ENCODE measurements around the gene OBP2A.

Gene OBP2A

DNA sequence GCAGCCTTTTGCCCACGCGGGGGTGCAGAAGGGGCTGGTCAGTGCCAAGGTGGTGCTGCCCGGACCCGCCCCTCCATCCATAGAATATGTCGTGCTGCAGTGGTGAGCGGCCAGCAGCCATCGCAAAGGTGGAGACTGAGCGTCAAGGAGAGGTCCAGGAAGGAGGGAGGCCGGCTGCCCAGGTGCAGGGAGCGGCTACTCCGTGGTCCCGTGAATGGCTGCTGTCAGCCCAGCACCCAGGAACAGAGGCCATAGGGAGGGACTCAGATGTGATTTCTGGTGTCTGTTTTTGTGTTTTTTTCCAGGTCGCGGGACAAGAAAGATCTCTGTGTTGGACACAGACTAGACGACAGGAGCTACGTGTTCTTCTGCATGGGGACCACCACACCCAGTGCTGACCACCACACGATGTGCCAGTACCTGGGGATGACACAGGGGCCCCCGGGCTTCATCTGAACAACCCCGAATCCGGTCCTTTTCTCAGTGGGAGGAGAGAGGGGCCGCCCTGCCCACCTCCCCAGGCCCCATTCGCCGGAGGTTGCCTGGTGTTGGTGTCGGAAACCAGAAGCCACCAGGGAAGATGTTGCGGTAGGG is 44.7 kb downstream of the OBP2A start:
- TF ChIP-seq CEBPB (IDR thresholded peaks at IDR 0.05), result no peak

DNA sequence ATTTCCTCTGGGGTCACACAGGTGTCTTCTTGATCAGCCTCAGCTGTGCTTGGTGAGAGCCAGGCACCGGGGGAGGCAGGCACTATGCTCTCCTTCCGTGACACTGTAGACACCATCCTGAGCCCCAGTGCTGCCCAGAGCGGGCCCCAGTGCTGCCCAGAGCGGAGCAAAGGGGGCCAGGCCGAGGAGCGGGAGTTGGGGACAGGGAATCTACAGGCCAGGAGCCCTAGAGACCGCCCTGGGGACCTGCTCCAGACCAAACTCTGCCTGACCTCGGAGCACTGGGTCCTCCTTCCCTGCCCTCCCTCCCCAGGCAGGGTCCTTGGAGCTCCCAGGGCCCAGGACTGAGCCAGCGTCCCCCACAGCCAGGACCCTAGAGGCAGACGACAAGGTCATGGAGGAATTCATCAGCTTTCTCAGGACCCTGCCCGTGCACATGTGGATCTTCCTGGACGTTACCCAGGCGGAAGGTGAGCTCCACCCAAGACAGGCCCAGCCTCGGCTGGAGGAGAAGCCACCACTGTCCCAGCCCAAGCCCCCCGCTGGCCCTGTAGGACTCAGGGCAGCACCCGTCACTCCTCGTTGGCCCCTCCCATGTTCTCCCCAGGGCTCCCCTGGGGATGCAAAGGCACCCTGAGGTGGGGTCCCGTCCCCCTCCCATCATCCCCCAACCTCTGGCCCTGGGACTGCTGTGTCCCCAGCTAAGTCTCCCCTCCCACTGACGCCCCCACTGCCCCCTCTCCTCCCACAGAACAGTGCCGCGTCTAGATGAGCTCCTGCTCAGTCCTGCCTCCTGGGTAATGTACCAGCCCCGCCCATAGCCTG is 45.8 kb downstream of the OBP2A start:
- no peak for TF ChIP-seq TAF1 (IDR thresholded peaks at IDR 0.05; ENCODE audit: low read depth)
- TF ChIP-seq, protein P1, sequence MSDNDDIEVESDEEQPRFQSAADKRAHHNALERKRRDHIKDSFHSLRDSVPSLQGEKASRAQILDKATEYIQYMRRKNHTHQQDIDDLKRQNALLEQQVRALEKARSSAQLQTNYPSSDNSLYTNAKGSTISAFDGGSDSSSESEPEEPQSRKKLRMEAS (IDR thresholded peaks at IDR 0.05), result no peak
- no peak for TF ChIP-seq TEAD4 (IDR thresholded peaks at IDR 0.05)
- no peak for TF ChIP-seq FOXM1 (IDR thresholded peaks at IDR 0.05; ENCODE audit: borderline replicate concordance, low read depth)
- TF ChIP-seq EGR1 (IDR thresholded peaks at IDR 0.05), result no peak
- no peak for TF ChIP-seq YY1 (IDR thresholded peaks at IDR 0.05; ENCODE audit: low read depth)
- TF ChIP-seq CREB1 (IDR thresholded peaks at IDR 0.05; ENCODE audit: low read depth), result no peak
- TF ChIP-seq, protein P2, sequence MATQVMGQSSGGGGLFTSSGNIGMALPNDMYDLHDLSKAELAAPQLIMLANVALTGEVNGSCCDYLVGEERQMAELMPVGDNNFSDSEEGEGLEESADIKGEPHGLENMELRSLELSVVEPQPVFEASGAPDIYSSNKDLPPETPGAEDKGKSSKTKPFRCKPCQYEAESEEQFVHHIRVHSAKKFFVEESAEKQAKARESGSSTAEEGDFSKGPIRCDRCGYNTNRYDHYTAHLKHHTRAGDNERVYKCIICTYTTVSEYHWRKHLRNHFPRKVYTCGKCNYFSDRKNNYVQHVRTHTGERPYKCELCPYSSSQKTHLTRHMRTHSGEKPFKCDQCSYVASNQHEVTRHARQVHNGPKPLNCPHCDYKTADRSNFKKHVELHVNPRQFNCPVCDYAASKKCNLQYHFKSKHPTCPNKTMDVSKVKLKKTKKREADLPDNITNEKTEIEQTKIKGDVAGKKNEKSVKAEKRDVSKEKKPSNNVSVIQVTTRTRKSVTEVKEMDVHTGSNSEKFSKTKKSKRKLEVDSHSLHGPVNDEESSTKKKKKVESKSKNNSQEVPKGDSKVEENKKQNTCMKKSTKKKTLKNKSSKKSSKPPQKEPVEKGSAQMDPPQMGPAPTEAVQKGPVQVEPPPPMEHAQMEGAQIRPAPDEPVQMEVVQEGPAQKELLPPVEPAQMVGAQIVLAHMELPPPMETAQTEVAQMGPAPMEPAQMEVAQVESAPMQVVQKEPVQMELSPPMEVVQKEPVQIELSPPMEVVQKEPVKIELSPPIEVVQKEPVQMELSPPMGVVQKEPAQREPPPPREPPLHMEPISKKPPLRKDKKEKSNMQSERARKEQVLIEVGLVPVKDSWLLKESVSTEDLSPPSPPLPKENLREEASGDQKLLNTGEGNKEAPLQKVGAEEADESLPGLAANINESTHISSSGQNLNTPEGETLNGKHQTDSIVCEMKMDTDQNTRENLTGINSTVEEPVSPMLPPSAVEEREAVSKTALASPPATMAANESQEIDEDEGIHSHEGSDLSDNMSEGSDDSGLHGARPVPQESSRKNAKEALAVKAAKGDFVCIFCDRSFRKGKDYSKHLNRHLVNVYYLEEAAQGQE (IDR thresholded peaks at IDR 0.05; ENCODE audit: low read depth), result no peak
- TF ChIP-seq EP300 (IDR thresholded peaks at IDR 0.05; ENCODE audit: borderline replicate concordance), result no peak
- no peak for TF ChIP-seq RAD21 (IDR thresholded peaks at IDR 0.05; ENCODE audit: low read depth)
- TF ChIP-seq NFIC (IDR thresholded peaks at IDR 0.05), result no peak
- TF ChIP-seq TCF12 (IDR thresholded peaks at IDR 0.05; ENCODE audit: low read depth), result no peak
- no peak for TF ChIP-seq ZBTB7A (IDR thresholded peaks at IDR 0.05; ENCODE audit: low read depth)
- no peak for TF ChIP-seq CEBPB (IDR thresholded peaks at IDR 0.05)
- TF ChIP-seq, protein P3, sequence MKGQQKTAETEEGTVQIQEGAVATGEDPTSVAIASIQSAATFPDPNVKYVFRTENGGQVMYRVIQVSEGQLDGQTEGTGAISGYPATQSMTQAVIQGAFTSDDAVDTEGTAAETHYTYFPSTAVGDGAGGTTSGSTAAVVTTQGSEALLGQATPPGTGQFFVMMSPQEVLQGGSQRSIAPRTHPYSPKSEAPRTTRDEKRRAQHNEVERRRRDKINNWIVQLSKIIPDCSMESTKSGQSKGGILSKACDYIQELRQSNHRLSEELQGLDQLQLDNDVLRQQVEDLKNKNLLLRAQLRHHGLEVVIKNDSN (IDR thresholded peaks at IDR 0.05), result no peak

DNA sequence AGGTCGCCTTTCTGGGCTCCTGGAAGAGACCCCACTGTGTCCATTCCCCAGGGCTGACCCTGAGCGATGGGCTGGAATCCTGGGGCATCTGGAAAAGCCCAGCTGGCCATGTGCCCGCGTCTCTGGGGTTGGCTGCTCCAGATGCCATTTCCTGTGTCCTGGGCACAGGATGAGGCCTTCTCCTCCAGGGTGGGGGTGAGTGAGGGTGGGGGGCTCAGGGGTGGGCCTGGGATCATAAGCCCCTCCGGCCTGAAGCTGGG is 46.3 kb downstream of the OBP2A start:
- TF ChIP-seq, protein P2 (IDR thresholded peaks at IDR 0.05; ENCODE audit: low read depth), result no peak
- TF ChIP-seq EGR1 (IDR thresholded peaks at IDR 0.05) (no peak), TCF12 (IDR thresholded peaks at IDR 0.05; ENCODE audit: low read depth) (no peak), CEBPB (IDR thresholded peaks at IDR 0.05) (no peak), EP300 (IDR thresholded peaks at IDR 0.05; ENCODE audit: borderline replicate concordance) (no peak), TEAD4 (IDR thresholded peaks at IDR 0.05) (no peak), NFIC (IDR thresholded peaks at IDR 0.05) (no peak), TAF1 (IDR thresholded peaks at IDR 0.05; ENCODE audit: low read depth) (no peak), CREB1 (IDR thresholded peaks at IDR 0.05; ENCODE audit: low read depth) (no peak), FOXM1 (IDR thresholded peaks at IDR 0.05; ENCODE audit: borderline replicate concordance, low read depth) (no peak), YY1 (IDR thresholded peaks at IDR 0.05; ENCODE audit: low read depth) (no peak), ZBTB7A (IDR thresholded peaks at IDR 0.05; ENCODE audit: low read depth) (no peak), RAD21 (IDR thresholded peaks at IDR 0.05; ENCODE audit: low read depth) (no peak)
- TF ChIP-seq, protein P1 (IDR thresholded peaks at IDR 0.05), result no peak
- TF ChIP-seq, protein P3 (IDR thresholded peaks at IDR 0.05), result no peak

DNA sequence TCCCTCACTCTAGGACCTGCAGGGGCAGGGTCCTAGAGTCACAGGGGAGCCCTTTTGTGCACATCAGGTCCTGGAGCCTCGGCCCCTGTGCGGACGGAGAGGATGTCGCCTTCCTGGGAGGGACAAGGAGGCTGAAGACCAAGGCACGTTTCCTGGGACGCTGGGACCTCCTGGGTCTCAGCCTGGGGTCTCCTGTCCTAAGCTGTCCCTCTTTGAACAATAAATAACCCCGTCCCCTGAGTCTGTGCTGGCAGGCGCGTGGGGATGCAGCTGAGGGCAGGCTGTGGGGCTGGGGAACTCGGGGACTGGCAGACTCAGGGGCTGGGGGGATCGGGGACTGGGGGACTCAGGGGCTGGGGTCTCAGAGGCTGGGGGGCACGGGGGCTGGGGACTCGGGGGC is 46.7 kb downstream of the OBP2A start:
- TF ChIP-seq FOXM1 (IDR thresholded peaks at IDR 0.05; ENCODE audit: borderline replicate concordance, low read depth), result no peak
- TF ChIP-seq, protein P3 (IDR thresholded peaks at IDR 0.05), result no peak
- no peak for TF ChIP-seq TEAD4 (IDR thresholded peaks at IDR 0.05)
- TF ChIP-seq TCF12 (IDR thresholded peaks at IDR 0.05; ENCODE audit: low read depth), result no peak
- TF ChIP-seq CEBPB (IDR thresholded peaks at IDR 0.05), result no peak
- TF ChIP-seq, protein P1 (IDR thresholded peaks at IDR 0.05), result no peak
- TF ChIP-seq TAF1 (IDR thresholded peaks at IDR 0.05; ENCODE audit: low read depth), result no peak
- TF ChIP-seq ZBTB7A (IDR thresholded peaks at IDR 0.05; ENCODE audit: low read depth), result no peak
- TF ChIP-seq EGR1 (IDR thresholded peaks at IDR 0.05), result no peak
- TF ChIP-seq RAD21 (IDR thresholded peaks at IDR 0.05; ENCODE audit: low read depth), result no peak
- no peak for TF ChIP-seq YY1 (IDR thresholded peaks at IDR 0.05; ENCODE audit: low read depth)
- no peak for TF ChIP-seq NFIC (IDR thresholded peaks at IDR 0.05)
- TF ChIP-seq, protein P2 (IDR thresholded peaks at IDR 0.05; ENCODE audit: low read depth), result no peak
- no peak for TF ChIP-seq CREB1 (IDR thresholded peaks at IDR 0.05; ENCODE audit: low read depth)
- no peak for TF ChIP-seq EP300 (IDR thresholded peaks at IDR 0.05; ENCODE audit: borderline replicate concordance)
